K562 (cell line): ENCODE results near the gene LRRC10. TPM values are rescaled to one million over a fixed set of nuclear protein-coding genes. Genes with fewer than 3 reads are reported as not detected.

Experiments
- BRF2 ChIP-seq: IDR thresholded peaks from 3 replicates; pipeline ENCODE4 v1.6.1; 2011; ENCODE audit warnings: borderline replicate concordance, mild to moderate bottlenecking; ENCODE audit not compliant: insufficient read length, insufficient read depth
- CBX5 ChIP-seq: IDR thresholded peaks from 2 replicates; pipeline ENCODE4 v1.6.1; 2014; ENCODE audit warnings: low read depth, borderline replicate concordance
- CEBPG ChIP-seq, 3 experiments: fragments of 200-800 bp in 1 of 3; sonication (Bioruptor generic) in 1 of 3; sonication (generic) in 1 of 3; formaldehyde crosslinking in 1 of 3; IDR thresholded peaks in 2 of 3; conservative IDR thresholded peaks in 1 of 3; 2 replicates each; pipeline versions ENCODE4 v1.6.1 to v1.8.0; 2016 to 2022; ENCODE audit warnings: missing compliant biosample characterization in 2 of 3, missing genetic modification characterization in 2 of 3, mild to moderate bottlenecking in 1 of 3, missing genetic modification reagents in 1 of 3
- EGR1 ChIP-seq: fragments of 450-650 bp; conservative IDR thresholded peaks from 2 replicates; pipeline ENCODE4 v1.6.1; 2017; ENCODE audit warnings: mild to moderate bottlenecking
- FOXJ2 ChIP-seq: fragments of 200-800 bp; sonication (Bioruptor generic); IDR thresholded peaks from 2 replicates; pipeline ENCODE4 v1.6.1; 2016; ENCODE audit warnings: missing genetic modification characterization, missing compliant biosample characterization
- GTF2F1 ChIP-seq: IDR thresholded peaks from 2 replicates; pipeline ENCODE4 v1.6.1; 2011; ENCODE audit warnings: low read depth, low read length, improper control_type of control experiment
- HCFC1 ChIP-seq: IDR thresholded peaks from 2 replicates; pipeline ENCODE4 v1.6.1; 2012; ENCODE audit warnings: low read depth, low read length, improper control_type of control experiment
- HNRNPK ChIP-seq: fragments of 200-400 bp; formaldehyde crosslinking; IDR thresholded peaks from one replicate; pipeline ENCODE4 v1.6.1; 2018; ENCODE audit warnings: mild to moderate bottlenecking, low read depth, low read length; ENCODE audit not compliant: poor library complexity, severe bottlenecking
- IRF2 ChIP-seq: sonication (generic); formaldehyde crosslinking; IDR thresholded peaks from 2 replicates; pipeline ENCODE4 v1.8.1; 2022; ENCODE audit warnings: mild to moderate bottlenecking, missing genetic modification reagents
- MYBL2 ChIP-seq, 2 experiments: fragments of 450-650 bp in 1 of 2; sonication (generic) in 1 of 2; formaldehyde crosslinking in 1 of 2; IDR thresholded peaks; 2 replicates each; pipeline versions ENCODE4 v1.6.1 to v1.8.1; 2017 to 2022; ENCODE audit warnings: borderline replicate concordance in 1 of 2, inconsistent platforms in 1 of 2, low read depth in 1 of 2, mild to moderate bottlenecking in 1 of 2, missing genetic modification reagents in 1 of 2, moderate library complexity in 1 of 2
- NRF1 ChIP-seq, 2 experiments: fragments of 450-650 bp; IDR thresholded peaks in 1 of 2; conservative IDR thresholded peaks in 1 of 2; 2 replicates each; pipeline ENCODE4 v1.6.1; 2014; ENCODE audit warnings: mild to moderate bottlenecking in 2 of 2
- PHTF2 ChIP-seq: fragments of 250-450 bp; sonication (Bioruptor Pico); IDR thresholded peaks from 2 replicates; pipeline ENCODE4 v1.5.0; 2021; ENCODE audit warnings: mild to moderate bottlenecking
- POLR2AphosphoS5 ChIP-seq: IDR thresholded peaks from 2 replicates; pipeline ENCODE4 v1.6.1; 2011; ENCODE audit warnings: mild to moderate bottlenecking, low read depth, low read length, moderate library complexity; ENCODE audit not compliant: control insufficient read depth, insufficient read depth
- POLR2B ChIP-seq: fragments of 450-650 bp; IDR thresholded peaks from 2 replicates; pipeline ENCODE4 v1.6.1; 2018; ENCODE audit warnings: low read depth; ENCODE audit not compliant: partially characterized antibody
- TBP ChIP-seq: optimal IDR thresholded peaks from 2 replicates; pipeline ENCODE3; 2011; ENCODE audit warnings: low read depth, low read length, improper control_type of control experiment
- ZC3H8 ChIP-seq: fragments of 450-650 bp; IDR thresholded peaks from 2 replicates; pipeline ENCODE4 v1.6.1; 2017
- ZNF445 ChIP-seq: fragments of 250-450 bp; sonication (Bioruptor Pico); IDR thresholded peaks from 2 replicates; pipeline ENCODE4 v1.4.0; 2020; ENCODE audit warnings: low read depth, mild to moderate bottlenecking, moderate library complexity
- ZNF518B ChIP-seq: fragments of 250-450 bp; sonication (Bioruptor Pico); IDR thresholded peaks from 2 replicates; pipeline ENCODE4 v1.5.0; 2021; ENCODE audit warnings: mild to moderate bottlenecking, moderate library complexity
- polyA plus RNA-seq, 8 experiments: library from polyadenylated mRNA; depleted of rRNA in 4 of 8; stranded (reverse) in 5 of 8; unstranded in 3 of 8; fragments of >200 nt; fragmentation: Nextera tagmentation in 2 of 8; fragmentation: Illumina TruSeq in 1 of 8; extraction: Ambion mirVana in 2 of 8; extraction: Trizol in 1 of 8; gene quantifications; 2 replicates each; pipeline versions ENCODE4 v1.2.1 to v1.2.3, GENCODE V29; 2011 to 2014; ENCODE audit warnings: inconsistent platforms in 1 of 8, missing spikeins in 1 of 8
- total RNA-seq, 7 experiments: library from RNA; depleted of rRNA in 6 of 7; stranded (reverse); fragments of >200 nt in 6 of 7; fragmentation: Illumina TruSeq in 2 of 7; extraction: Trizol in 2 of 7; gene quantifications; 2 replicates each; pipeline versions ENCODE4 v1.2.1 to v1.2.3, GENCODE V29; 2011 to 2021; ENCODE audit warnings: low replicate concordance in 1 of 7
- TF ChIP-seq, protein P1 (sequence below): fragments of 450-650 bp; formaldehyde crosslinking; conservative IDR thresholded peaks from 2 replicates; pipeline ENCODE4 v1.4.0; 2022; ENCODE audit warnings: mild to moderate bottlenecking, missing genetic modification characterization
- TF ChIP-seq, protein P2 (sequence below): fragments of 250-450 bp; sonication (Bioruptor Pico); IDR thresholded peaks from 2 replicates; pipeline ENCODE4 v1.5.0; 2022; ENCODE audit warnings: mild to moderate bottlenecking

Gene LRRC10
- total and polyA plus RNA-seq, 9 of the 15 experiments (the other 6 are each of a cell fraction or from before 2014, with no cell fraction given) = 0.09 TPM; not detected in 8

DNA sequence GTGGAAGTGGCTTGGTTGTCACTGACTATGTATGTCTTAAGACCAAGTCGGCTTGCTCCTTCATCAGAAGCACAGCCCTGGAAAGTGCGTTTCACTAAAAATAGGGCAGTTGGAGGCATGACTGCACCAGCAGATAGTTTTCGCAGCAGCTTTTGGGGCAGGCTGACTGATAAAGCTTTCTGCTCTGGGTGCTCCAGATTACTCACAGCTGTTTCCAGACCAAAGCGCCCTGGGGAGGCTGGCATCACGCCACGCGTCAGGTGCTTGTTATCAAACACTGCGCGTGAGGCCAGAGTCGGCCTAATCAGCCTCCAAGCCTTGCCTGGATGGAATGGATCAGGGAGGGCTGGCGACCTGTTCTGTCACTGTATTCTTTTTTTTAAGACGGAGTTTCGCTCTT is 13.3 kb upstream of the LRRC10 start (continued):
- TF ChIP-seq ZNF518B (CRISPR knock-in tag) (no peak), CEBPG (CRISPR knock-in tag; IDR thresholded peaks at IDR 0.05) (no peak), CEBPG (tag; conservative IDR thresholded peaks at IDR 0.05 in 1 of 2, IDR thresholded peaks at IDR 0.05 in 1 of 2) (no peak), ZNF445 (no peak), HNRNPK (no peak), PHTF2 (CRISPR knock-in tag) (no peak), MYBL2 (IDR thresholded peaks at IDR 0.05; ENCODE audit: low read depth) (no peak; the same call in 1 of the 2 replicates), MYBL2 (CRISPR knock-in tag; IDR thresholded peaks at IDR 0.05; ENCODE audit: borderline replicate concordance) (no peak), GTF2F1 (no peak), IRF2 (CRISPR knock-in tag) (no peak), ZC3H8 (no peak), BRF2 (no peak), NRF1 (conservative IDR thresholded peaks at IDR 0.05 in 1 of 2, IDR thresholded peaks at IDR 0.05 in 1 of 2) (peak; percentile 54 to 68; a peak in 3 of 4 replicates), POLR2B (no peak), FOXJ2 (tag) (no peak; the same call in 1 of the 2 replicates), POLR2AphosphoS5 (peak; percentile 100), HCFC1 (no peak), CBX5 (peak; percentile 22; the same call in 1 of the 2 replicates), EGR1 (no peak), TBP (peak; percentile 31)
- TF ChIP-seq, protein P1, sequence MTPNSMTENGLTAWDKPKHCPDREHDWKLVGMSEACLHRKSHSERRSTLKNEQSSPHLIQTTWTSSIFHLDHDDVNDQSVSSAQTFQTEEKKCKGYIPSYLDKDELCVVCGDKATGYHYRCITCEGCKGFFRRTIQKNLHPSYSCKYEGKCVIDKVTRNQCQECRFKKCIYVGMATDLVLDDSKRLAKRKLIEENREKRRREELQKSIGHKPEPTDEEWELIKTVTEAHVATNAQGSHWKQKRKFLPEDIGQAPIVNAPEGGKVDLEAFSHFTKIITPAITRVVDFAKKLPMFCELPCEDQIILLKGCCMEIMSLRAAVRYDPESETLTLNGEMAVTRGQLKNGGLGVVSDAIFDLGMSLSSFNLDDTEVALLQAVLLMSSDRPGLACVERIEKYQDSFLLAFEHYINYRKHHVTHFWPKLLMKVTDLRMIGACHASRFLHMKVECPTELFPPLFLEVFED (CRISPR knock-in tag) = no peak
- TF ChIP-seq, protein P2, sequence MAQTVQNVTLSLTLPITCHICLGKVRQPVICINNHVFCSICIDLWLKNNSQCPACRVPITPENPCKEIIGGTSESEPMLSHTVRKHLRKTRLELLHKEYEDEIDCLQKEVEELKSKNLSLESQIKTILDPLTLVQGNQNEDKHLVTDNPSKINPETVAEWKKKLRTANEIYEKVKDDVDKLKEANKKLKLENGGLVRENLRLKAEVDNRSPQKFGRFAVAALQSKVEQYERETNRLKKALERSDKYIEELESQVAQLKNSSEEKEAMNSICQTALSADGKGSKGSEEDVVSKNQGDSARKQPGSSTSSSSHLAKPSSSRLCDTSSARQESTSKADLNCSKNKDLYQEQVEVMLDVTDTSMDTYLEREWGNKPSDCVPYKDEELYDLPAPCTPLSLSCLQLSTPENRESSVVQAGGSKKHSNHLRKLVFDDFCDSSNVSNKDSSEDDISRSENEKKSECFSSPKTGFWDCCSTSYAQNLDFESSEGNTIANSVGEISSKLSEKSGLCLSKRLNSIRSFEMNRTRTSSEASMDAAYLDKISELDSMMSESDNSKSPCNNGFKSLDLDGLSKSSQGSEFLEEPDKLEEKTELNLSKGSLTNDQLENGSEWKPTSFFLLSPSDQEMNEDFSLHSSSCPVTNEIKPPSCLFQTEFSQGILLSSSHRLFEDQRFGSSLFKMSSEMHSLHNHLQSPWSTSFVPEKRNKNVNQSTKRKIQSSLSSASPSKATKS (CRISPR knock-in tag) = no peak
